ENCODE data around the gene KCP.

- TF ChIP-seq CTCF (IDR thresholded peaks at IDR 0.05) = peak in 1 of 6 experiments; percentile 9
- TF ChIP-seq POLR2A (IDR thresholded peaks at IDR 0.05) = peak in 1 of 4 donors; percentile 18
These were observed 22.8 kb upstream of the KCP start for GRCh38 chr7:128933180-128933891.

Measured in esophagus squamous epithelium (tissue), 4 donors.